ENCODE data around the gene PCSK5.

The PCSK5 gene

DNA sequence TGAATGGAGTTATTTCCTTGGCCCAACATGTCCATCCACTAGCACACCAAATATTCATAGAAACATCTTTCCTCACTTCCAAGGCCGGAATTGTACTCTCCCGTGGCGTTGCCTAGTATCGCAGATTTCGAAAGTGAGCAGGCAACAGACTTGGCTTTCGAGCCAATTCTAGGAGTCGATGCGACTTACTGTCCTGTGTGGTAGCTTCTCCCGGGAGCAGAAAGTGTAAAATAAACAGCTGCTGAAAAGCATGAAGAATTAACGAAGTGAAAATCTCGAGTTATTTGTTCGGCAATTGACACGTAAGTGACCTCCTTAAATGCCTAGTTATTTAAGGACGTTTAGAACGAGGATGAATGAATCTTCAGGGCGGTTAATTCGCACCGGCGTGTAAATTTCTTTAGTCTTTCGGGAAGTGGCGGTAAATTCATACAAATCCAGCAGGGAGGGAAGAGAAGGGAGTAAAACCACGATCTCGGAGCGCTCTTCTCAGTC lies 449 bp upstream of the PCSK5 start:
- Histone ChIP-seq H3K27ac (ENCODE audit: low read length) (peak overlapping the region; percentile 71), H3K4me2 (ENCODE audit: insufficient read depth, low read length) (peak overlapping the region; percentile 97), H3K9me3 (ENCODE audit: insufficient read depth, low read length, severe bottlenecking) (no peaks in the 10 kb centered on the region), H2AFZ (ENCODE audit: low read depth, low read length) (peak overlapping the region; percentile 93), H3K36me3 (ENCODE audit: insufficient read depth, low read length) (no peaks in the 10 kb centered on the region; the same call in 1 of the 2 replicates), H3K4me3 (ENCODE audit: low read depth in 1 of 2, low read length in 2 of 2) (peak overlapping the region; percentile 66 to 91), H4K20me1 (ENCODE audit: insufficient read depth, low read length) (peaks cover 30% of the 10 kb centered on the region), H3K9ac (ENCODE audit: low read depth, low read length) (peak overlapping the region; percentile 74), H3K27me3 (ENCODE audit: insufficient read depth, low read length, poor library complexity) (no peaks in the 10 kb centered on the region), H3K79me2 (ENCODE audit: insufficient read depth, low read length) (peaks cover 32% of the 10 kb centered on the region), H3K4me1 (ENCODE audit: insufficient read depth, low read length) (peaks cover 37% of the 10 kb centered on the region)
- DNase-seq = peak; percentile 50
- TF ChIP-seq EZH2 (IDR thresholded peaks at IDR 0.05; ENCODE audit: borderline replicate concordance, low read depth, low read length, severe bottlenecking) (no peak), CTCF (IDR thresholded peaks at IDR 0.05; ENCODE audit: borderline replicate concordance, extremely low read depth, low read length, poor library complexity, severe bottlenecking) (no peak)
- ATAC-seq (ENCODE audit: insufficient read depth, low read depth) = peak; percentile 35

DNA sequence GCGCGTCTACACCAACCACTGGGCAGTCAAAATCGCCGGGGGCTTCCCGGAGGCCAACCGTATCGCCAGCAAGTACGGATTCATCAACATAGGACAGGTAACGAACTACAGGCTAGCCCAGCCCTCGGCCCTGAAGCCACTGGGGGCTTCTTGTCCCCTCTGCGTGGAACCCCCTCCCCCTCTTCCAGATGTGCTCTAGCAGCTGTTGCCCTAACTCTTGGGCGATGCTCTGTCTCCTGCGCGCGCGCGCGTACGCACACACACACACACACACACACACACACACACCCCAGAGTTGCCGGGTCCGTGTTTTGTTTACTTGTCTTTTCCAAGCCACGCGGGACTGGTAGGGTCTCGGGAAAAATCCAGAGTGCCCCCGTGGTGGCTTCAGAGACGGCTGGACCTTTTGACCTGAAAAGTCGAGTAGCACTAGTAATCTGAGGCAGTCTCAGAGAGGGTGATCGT lies 836 bp downstream of the PCSK5 start:
- peak overlapping the region; percentile 66 to 91 for H3K4me3 ChIP-seq (ENCODE audit: low read depth in 1 of 2, low read length in 2 of 2)

DNA sequence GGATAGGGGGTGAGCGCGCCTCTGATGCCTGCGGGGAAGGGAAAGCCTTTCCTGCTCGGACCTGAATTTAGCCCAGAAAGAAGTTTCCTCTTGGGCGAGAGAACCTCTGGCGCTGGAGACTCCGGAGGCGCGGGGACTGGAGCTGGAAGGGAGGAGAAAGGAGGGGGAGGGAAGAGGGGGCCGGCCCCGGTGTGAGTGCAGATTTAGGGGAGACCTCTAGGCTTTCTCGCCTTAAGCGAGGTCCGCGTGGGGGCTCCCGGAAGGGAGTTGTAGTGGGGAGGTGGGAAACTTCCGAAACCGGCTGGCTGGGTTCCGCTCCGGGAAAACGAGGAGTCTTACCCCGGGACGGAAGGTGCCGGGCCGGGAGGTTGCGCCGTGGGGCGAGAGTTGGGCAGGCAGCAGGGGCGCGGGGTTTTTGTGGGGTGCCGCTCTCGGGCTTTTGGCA lies 1.3 kb downstream of the PCSK5 start:
- DNase-seq = peak; percentile 23
- Histone ChIP-seq H3K4me2 (ENCODE audit: insufficient read depth, low read length) (peak overlapping the region; percentile 97), H3K79me2 (ENCODE audit: insufficient read depth, low read length) (peaks cover 44% of the 10 kb centered on the region), H3K4me1 (ENCODE audit: insufficient read depth, low read length) (peaks cover 37% of the 10 kb centered on the region), H2AFZ (ENCODE audit: low read depth, low read length) (peak overlapping the region; percentile 93), H3K9ac (ENCODE audit: low read depth, low read length) (peak overlapping the region; percentile 74), H3K4me3 (ENCODE audit: low read depth in 1 of 2, low read length in 2 of 2) (peak overlapping the region; percentile 66 to 91), H3K9me3 (ENCODE audit: insufficient read depth, low read length, severe bottlenecking) (no peaks in the 10 kb centered on the region), H3K36me3 (ENCODE audit: insufficient read depth, low read length) (no peaks in the 10 kb centered on the region; the same call in 1 of the 2 replicates), H4K20me1 (ENCODE audit: insufficient read depth, low read length) (peaks cover 34% of the 10 kb centered on the region), H3K27ac (ENCODE audit: low read length) (peak overlapping the region; percentile 12; the same call in 1 of the 2 replicates), H3K27me3 (ENCODE audit: insufficient read depth, low read length, poor library complexity) (no peaks in the 10 kb centered on the region)
- ATAC-seq (ENCODE audit: insufficient read depth, low read depth) = no peak
- TF ChIP-seq EZH2 (IDR thresholded peaks at IDR 0.05; ENCODE audit: borderline replicate concordance, low read depth, low read length, severe bottlenecking) (no peak), CTCF (IDR thresholded peaks at IDR 0.05; ENCODE audit: borderline replicate concordance, extremely low read depth, low read length, poor library complexity, severe bottlenecking) (no peak)

More for the DNA sequence above, 836 bp downstream of the PCSK5 start:
- Histone ChIP-seq H3K4me1 (ENCODE audit: insufficient read depth, low read length) (peaks cover 37% of the 10 kb centered on the region), H3K27me3 (ENCODE audit: insufficient read depth, low read length, poor library complexity) (no peaks in the 10 kb centered on the region), H3K9ac (ENCODE audit: low read depth, low read length) (peak overlapping the region; percentile 74), H3K36me3 (ENCODE audit: insufficient read depth, low read length) (no peaks in the 10 kb centered on the region; the same call in 1 of the 2 replicates), H2AFZ (ENCODE audit: low read depth, low read length) (peak overlapping the region; percentile 93), H3K9me3 (ENCODE audit: insufficient read depth, low read length, severe bottlenecking) (no peaks in the 10 kb centered on the region), H3K27ac (ENCODE audit: low read length) (peak overlapping the region; percentile 59; the same call in 1 of the 2 replicates), H3K4me2 (ENCODE audit: insufficient read depth, low read length) (peak overlapping the region; percentile 97), H4K20me1 (ENCODE audit: insufficient read depth, low read length) (peaks cover 33% of the 10 kb centered on the region), H3K79me2 (ENCODE audit: insufficient read depth, low read length) (peaks cover 43% of the 10 kb centered on the region)
- DNase-seq (peak; percentile 66), ATAC-seq (ENCODE audit: insufficient read depth, low read depth) (peak; percentile 34)
- no peak for TF ChIP-seq EZH2 (IDR thresholded peaks at IDR 0.05; ENCODE audit: borderline replicate concordance, low read depth, low read length, severe bottlenecking)
- TF ChIP-seq CTCF (IDR thresholded peaks at IDR 0.05; ENCODE audit: borderline replicate concordance, extremely low read depth, low read length, poor library complexity, severe bottlenecking) = no peak

Data from DND-41 (cell line).